IPS-11a (cell line): ENCODE data around the gene SH2D1B.
"Not testable (repeated sequence)": the region's sequence is repeated elsewhere in the genome, so short reads cannot be mapped to it uniquely, and the experiment has no call there.

Experiments used
- H3K4me3 ChIP-seq: one replicate; pipeline ENCODE4 v1.5.1; 2013; ENCODE audit warnings: low read depth, low read length, control low read depth

SH2D1B gene

GRCh38 chr1:162365284-162366020 lies 46.5 kb downstream of the SH2D1B start:
- no peak overlapping the region for H3K4me3 ChIP-seq

GRCh38 chr1:162364498-162364897 lies 47.4 kb downstream of the SH2D1B start:
- no peak overlapping the region for H3K4me3 ChIP-seq

GRCh38 chr1:162363823-162364222 lies 48.1 kb downstream of the SH2D1B start:
- H3K4me3 ChIP-seq = no peak overlapping the region

DNA sequence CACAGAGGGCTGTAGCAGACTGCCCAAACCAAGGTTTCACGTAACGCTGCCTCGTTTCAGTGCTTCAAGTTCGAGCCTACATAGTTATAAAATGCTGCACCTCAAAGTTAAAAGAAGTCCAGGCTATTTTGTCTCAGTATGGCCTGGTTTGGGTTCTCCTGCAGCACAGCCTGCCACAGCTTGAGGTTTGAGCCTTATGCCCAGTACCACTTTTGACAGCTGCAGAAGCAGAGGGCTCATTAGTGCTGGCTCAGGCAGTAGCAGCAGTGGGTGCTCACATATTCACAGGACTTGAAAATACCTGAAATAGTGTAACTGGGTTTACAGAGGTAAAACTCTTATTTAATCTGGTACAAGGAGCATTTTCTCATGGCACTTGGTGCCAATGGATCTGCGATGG lies 50.6 kb downstream of the SH2D1B start:
- no peak overlapping the region for H3K4me3 ChIP-seq

GRCh38 chr1:162360874-162361260 lies 51.1 kb downstream of the SH2D1B start:
- H3K4me3 ChIP-seq = no peak overlapping the region

GRCh38 chr1:162360237-162360873 lies 51.6 kb downstream of the SH2D1B start:
- no peak overlapping the region for H3K4me3 ChIP-seq

DNA sequence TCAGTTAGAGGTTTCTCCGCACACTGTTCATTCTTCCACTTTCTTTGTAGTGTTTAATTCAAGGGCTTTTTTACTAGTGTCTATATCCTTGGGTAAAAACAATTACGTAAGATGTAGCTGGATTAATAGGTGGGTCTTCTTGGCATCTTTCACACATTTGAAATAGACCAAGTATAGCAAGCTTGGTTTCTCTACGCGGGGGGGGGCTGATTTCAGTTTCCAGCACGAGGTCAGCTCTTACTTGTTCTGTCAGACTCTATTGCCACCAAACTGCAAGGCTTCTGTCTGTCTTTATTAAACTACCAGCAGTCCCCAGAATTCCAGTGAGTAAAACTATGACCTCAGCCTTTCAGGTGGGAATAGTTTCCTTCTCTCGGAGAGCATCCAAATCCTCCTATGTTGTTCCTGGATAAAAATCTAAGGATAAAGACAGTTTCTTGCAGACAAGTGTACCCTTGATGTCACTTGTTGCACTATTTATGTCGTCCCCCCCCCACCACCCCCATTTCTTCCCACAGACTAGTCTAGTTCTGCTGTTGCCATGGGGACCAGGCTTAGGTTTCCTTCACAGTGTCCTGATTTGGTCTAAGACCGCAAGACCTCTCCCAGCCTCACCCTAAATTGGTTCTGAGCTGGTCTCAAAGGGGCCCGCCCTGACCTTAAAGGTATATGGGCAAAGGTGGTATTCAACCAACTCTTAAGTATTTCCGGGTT lies 52.3 kb downstream of the SH2D1B start:
- H3K4me3 ChIP-seq = no peak overlapping the region

GRCh38 chr1:162358928-162359327 lies 53.0 kb downstream of the SH2D1B start:
- H3K4me3 ChIP-seq = no peak overlapping the region

GRCh38 chr1:162357681-162358266 lies 54.2 kb downstream of the SH2D1B start:
- H3K4me3 ChIP-seq = no peak overlapping the region

DNA sequence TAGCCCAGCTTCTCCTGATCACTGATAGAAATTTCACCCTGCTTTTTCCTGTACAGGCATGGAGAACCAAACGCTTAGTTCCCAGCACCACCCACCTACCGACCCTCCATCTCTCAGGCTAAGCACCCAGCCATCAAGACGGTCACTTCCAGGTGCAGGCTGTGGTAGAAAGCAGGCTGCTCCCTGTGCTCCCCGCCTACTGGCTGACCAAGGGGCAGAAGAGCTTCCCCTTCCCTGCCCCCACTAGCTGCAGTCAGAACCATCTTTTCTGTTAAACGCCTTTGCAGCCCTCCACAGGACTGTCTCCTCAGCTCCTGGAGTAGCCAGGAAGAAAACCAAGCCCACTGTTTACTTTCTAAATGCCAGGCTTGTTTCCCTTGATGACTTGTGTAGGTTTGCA lies 58.2 kb downstream of the SH2D1B start:
- H3K4me3 ChIP-seq = no peak overlapping the region

- no peak overlapping the region for H3K4me3 ChIP-seq
These were observed 58.9 kb downstream of the SH2D1B start for GRCh38 chr1:162353078-162353477.

DNA sequence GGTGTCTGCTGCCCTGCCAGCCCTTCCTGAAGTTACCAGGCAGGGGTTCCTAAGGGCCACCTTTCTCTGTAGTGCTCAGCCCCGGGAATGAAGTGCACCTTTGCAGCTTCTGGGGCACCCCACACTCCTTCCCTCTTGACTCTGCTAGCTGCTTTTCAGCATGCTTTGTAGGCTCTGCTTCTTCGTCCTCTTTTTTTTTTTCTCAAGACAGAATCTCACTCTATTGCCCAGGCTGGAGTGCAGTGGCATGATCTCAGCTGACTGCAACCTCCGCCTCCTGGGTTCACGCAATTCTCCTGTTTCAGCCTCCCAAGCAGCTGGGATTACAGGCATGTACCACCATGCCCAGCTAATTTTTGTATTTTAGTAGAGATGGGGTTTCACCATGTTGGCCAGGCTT lies 60.1 kb downstream of the SH2D1B start:
- H3K4me3 ChIP-seq = not testable (repeated sequence)

DNA sequence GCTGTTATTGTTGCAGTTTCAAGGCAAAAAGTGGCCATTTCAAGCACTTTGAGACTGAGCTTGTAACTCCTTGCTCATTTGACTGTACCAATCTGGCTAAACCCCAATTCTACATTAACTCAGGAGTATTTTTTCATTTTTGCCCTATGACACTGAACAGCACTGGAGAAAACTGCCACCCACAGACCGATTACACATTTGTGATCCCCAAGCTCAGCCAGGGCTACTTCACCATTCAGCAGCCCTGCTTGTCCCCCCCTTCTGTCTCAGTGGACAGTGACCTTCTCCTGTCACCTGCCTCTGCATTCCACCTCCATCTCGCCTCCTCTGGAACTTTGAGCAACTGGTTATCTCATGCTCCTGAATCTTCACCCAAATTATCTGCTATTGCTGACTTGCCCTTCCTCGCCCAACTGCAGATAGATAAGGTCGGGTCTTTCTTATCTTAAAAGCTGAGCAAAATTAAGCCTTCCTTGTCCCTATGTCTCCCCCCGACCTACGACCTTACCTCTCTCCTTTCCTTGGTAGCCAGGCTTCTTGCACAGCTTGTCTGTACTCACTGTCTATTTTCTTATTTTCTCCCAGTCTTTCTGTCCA lies 60.6 kb downstream of the SH2D1B start:
- H3K4me3 ChIP-seq = no peak overlapping the region

DNA sequence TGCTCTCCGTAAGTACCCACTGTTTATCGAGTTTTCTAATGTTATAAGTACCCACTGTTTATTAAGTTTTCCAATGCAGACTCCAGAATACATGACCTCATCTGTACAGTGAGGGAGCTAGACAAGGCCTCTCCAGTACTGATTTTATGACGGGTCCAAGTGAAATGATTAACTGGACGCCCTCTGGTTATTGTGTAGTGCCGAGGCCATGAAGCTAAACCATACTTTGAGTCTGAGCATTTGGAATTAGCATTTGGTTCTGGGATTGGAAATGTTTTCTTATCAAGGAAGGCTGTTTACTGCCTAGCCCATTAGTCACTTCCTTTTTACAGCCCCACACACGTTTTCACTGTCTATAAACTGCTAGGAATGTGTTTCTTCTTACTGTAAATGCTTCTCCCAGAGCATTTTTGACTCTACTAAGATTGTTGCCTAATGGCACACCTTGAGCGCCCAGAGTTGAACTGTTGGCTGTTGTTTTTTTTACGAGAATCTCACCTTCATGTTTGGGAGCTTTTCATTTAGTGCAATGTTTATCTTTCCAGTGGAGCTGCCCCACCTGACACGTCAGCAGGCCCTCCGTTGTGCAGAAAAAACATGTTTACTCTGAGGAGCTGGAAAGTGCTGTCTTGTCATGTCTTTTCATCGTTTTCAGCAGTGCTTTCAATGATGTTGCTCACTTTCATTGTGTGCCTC lies 62.2 kb downstream of the SH2D1B start:
- H3K4me3 ChIP-seq = no peak overlapping the region

DNA sequence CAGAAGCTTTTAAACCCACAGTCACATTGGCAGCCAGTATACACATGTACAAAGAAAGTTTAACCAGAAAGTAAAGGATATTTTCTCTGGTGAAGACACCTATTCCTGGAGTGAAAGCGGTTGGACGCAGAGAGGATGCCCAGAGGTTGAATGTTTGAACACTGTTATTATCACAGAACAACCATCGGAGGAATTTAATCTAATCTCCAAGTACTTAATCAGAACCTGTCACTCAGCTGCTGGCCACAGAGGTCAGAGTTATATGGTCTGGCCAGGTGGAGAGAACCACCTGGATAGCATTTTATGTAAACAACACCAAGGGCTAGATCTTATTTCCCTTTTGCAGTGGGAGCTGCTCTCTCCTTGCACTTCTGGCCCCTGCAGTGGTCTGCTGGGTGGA lies 64.7 kb downstream of the SH2D1B start:
- H3K4me3 ChIP-seq = no peak overlapping the region
